ENCODE measurements around the gene SLC15A3.

DNA sequence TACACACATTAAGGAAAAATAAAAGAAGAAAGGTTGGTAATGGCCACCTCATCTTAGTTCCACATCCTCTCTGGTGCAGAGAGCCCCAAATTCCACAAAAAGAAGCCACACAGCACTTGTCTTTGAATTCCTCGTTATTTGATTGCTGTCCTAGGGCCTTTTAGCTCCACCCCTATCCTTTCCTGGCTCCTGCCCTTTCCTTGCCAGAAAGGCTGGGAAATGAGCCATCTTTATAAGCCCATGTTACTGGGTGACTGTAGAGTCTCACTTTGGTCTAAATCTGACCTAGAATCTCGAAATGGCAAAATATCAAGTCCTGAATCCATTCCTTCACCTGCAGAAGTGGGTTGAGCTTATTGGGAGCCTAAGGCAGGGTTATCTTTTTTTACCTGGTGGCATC lies 32.0 kb downstream of the SLC15A3 start:
- TF ChIP-seq CREB1 (CRISPR knock-in tag; IDR thresholded peaks at IDR 0.05) (no peak), ZNF423 (CRISPR knock-in tag; IDR thresholded peaks at IDR 0.05) (no peak), TEAD4 (CRISPR knock-in tag; IDR thresholded peaks at IDR 0.05) (no peak), HMGA2 (CRISPR knock-in tag; IDR thresholded peaks at IDR 0.05) (no peak), TP53 (CRISPR knock-in tag; IDR thresholded peaks at IDR 0.05) (no peak), ETV6 (CRISPR knock-in tag; IDR thresholded peaks at IDR 0.05) (no peak), NR2C2 (CRISPR knock-in tag; IDR thresholded peaks at IDR 0.05) (no peak), RELA (CRISPR knock-in tag; IDR thresholded peaks at IDR 0.05; ENCODE audit: borderline replicate concordance) (no peak)
- TF ChIP-seq, protein P1, sequence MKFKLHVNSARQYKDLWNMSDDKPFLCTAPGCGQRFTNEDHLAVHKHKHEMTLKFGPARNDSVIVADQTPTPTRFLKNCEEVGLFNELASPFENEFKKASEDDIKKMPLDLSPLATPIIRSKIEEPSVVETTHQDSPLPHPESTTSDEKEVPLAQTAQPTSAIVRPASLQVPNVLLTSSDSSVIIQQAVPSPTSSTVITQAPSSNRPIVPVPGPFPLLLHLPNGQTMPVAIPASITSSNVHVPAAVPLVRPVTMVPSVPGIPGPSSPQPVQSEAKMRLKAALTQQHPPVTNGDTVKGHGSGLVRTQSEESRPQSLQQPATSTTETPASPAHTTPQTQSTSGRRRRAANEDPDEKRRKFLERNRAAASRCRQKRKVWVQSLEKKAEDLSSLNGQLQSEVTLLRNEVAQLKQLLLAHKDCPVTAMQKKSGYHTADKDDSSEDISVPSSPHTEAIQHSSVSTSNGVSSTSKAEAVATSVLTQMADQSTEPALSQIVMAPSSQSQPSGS (CRISPR knock-in tag; IDR thresholded peaks at IDR 0.05; ENCODE audit: borderline replicate concordance, low read depth), result no peak
- TF ChIP-seq, protein P2, sequence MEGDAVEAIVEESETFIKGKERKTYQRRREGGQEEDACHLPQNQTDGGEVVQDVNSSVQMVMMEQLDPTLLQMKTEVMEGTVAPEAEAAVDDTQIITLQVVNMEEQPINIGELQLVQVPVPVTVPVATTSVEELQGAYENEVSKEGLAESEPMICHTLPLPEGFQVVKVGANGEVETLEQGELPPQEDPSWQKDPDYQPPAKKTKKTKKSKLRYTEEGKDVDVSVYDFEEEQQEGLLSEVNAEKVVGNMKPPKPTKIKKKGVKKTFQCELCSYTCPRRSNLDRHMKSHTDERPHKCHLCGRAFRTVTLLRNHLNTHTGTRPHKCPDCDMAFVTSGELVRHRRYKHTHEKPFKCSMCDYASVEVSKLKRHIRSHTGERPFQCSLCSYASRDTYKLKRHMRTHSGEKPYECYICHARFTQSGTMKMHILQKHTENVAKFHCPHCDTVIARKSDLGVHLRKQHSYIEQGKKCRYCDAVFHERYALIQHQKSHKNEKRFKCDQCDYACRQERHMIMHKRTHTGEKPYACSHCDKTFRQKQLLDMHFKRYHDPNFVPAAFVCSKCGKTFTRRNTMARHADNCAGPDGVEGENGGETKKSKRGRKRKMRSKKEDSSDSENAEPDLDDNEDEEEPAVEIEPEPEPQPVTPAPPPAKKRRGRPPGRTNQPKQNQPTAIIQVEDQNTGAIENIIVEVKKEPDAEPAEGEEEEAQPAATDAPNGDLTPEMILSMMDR (IDR thresholded peaks at IDR 0.05), result no peak
- TF ChIP-seq, protein P3, sequence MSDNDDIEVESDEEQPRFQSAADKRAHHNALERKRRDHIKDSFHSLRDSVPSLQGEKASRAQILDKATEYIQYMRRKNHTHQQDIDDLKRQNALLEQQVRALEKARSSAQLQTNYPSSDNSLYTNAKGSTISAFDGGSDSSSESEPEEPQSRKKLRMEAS (CRISPR knock-in tag; IDR thresholded peaks at IDR 0.05), result no peak
